LoVo (cell line): ENCODE measurements around the gene GRM5.
A peak's percentile ranks its signal among the peaks of the same experiment; 100 is the strongest.

ENCODE experiments used
- DNase-seq: peaks from one replicate; pipeline ENCODE4 v3.0.0-alpha.2; 2016; ENCODE audit warnings: low spot score

GRM5 gene

DNA sequence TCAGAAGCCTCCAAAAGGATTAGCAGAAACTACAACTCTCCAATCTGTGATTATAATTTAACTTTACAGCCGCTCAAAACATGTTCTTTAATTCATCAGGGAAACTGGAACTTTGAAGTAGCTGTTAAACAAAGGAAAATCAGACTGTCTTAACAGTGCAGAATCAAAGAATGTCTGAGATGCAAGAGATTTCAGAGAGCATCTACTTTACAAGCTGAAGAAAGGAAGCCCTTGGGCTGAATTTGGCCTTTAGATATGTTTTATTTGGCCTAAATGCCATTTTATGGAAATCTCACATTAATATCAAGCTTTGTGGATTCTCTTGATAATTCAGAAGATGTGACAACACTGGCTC is 446.7 kb downstream of the GRM5 start:
- no peak for DNase-seq

DNA sequence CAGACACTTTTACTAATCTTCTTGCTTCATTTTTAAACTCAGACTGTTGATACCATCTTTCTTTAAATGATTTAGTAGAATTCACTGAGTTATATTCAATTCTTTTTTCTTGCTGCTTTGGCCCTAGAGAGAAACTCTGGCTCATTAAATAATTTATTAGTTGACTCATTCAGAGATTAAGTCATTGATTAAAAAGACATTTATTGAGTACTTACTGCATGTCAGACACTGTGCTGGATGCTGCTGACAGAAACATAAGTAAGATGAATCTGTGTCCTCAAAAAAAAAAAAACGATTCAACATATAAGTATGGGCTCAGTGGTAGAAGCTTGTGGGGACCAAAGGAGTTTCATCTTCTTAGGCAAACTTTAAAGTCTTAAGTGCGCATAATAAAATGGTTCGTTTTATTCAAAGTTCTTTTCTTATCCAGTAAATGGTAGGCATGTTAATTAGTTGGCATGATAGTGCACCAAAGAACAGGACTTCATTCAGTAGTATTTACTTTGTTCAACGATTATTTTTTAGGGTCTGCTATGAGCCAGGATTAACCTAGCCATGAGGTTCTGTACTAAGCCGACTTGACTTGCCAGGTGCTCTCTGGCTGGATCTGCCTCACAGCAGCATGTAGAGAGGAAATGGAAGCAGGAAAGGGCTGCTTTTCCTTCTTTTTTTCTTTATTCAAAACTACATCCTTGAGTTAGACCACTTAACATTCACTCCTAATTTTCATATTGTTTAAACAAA is 447.3 kb downstream of the GRM5 start:
- DNase-seq, result no peak

GRCh38 chr11:88617226-88617625 is 448.6 kb downstream of the GRM5 start:
- no peak for DNase-seq

- no peak for DNase-seq
These were observed 461.5 kb downstream of the GRM5 start for GRCh38 chr11:88604260-88604659.

DNA sequence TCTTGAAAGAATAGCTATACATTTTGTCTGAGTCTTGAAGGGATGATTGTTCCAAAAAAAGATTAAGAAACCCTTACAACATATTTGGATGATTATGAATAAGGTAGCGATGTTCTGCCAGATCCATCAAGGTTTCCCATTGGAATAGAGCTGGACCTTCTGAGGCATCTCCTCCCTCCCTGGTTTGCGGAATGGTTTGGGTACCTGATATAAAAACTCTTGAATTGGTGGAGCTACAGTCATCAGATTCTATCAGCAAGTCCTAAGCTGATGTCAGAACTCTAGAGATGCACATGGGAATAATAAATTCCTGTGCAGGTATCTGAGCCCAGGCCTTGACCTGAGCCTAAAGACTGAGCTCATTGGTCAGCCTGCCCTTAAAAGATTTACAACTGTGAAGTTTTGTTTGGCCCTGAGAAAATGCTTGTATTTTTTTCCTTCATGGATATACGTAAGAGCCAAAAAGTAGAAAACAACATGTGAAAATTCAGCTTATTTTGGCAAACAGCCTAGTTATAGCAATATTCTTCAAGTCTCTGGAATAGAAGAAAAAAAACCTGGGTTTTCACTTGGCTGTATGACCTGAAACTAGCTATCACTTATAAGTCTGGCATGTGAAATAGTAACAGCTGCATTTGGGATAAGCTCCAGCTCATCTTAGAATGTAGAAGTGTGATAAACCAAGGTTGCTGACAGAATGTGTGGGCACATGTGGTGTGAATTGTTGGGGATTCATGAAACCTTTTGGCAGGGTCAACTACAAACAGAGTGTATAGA is 462.5 kb downstream of the GRM5 start:
- no peak for DNase-seq

DNA sequence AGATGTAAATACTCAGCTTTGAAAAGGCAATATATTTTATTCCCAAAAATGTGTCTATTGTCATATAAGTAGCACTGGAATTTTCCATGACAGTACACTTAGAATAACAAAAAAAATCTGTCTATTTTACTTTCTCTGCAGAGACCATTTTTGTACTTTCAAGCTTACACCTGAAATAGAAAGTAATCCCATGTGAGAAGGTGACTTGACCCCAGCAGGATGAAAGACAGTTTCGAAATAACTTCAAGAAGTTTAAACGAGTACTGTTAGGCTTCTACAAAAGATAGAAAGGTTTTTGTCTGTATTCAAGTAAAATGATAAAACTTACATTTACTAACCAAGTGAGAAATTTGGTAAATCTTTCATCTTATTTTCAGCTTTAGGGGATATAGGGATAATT is 468.4 kb downstream of the GRM5 start:
- no peak for DNase-seq

GRCh38 chr11:88596786-88597185 is 469.0 kb downstream of the GRM5 start:
- DNase-seq, result no peak

DNA sequence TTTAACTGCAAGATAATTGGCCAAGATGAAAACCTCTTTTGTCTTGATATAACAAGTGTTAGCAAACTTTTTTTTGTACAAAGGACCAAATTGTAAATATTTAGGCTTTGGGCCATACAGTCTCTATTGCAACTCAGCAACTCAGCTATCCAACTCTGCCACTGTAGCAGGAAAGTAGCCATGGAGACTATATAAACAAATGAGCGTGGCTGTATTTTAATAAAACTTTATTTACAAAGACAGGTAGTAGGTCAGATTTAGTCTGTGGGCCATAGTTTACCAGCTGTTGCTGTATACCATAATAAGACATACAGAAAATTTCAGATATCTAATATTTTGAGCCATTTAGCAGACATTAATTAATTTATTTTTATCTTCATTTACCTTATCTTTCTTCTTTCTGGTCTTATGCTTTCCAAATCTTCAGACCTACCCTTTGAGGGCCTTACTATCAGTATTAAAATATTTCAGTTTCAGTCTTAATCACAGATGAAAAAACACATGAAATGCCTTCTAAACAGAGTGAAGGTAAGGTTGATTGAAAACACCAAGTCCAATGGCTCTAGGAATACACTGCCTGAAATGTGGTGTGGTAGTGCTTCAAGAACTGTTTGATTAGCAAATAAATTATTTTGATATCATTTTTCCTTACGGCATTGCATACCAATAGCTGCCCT is 471.4 kb downstream of the GRM5 start:
- DNase-seq, result no peak

DNA sequence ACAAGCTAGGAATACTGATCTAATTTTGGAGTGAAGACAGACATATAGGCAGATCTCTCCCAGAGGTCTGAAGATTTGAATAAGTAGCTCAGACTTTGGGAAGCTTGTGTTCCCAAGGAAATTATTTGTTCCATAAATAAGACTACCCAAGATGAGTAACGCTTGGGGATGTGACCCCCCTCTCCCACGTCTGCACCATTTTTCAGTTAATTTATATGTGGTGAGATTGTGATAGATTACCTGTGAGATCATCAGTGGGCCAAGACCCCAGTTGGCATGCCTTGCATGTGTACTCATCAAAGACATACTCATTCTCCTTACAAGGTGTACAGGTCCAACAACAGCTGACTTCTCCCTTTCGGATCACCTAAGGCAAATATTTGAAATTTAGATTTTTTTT is 475.4 kb downstream of the GRM5 start:
- no peak for DNase-seq

GRCh38 chr11:88583251-88583650 is 482.5 kb downstream of the GRM5 start:
- DNase-seq, result no peak

- no peak for DNase-seq
These were observed 486.3 kb downstream of the GRM5 start for GRCh38 chr11:88579466-88579865.

- no peak for DNase-seq
These were observed 489.0 kb downstream of the GRM5 start for GRCh38 chr11:88576741-88577140.

DNA sequence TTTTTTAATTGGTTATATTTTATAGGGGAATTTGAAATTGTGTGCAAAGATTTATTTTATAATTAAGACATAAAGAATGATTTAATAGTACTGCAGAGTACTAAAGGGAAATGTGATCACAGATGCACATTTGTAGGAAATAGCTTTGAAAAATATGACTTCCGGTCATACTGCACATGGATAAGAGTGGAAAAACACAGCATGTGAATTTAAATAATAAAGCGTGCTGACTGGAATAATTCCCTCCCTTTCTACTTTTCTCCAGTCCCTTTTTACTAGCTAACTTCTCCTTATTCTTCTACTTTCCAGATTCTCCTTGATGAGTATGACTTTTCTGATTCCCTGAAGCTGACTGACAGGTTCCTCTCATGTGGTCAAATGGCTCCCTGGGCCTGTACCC is 489.9 kb downstream of the GRM5 start:
- no peak for DNase-seq

- no peak for DNase-seq
These were observed 496.4 kb downstream of the GRM5 start for GRCh38 chr11:88569342-88569741.

DNA sequence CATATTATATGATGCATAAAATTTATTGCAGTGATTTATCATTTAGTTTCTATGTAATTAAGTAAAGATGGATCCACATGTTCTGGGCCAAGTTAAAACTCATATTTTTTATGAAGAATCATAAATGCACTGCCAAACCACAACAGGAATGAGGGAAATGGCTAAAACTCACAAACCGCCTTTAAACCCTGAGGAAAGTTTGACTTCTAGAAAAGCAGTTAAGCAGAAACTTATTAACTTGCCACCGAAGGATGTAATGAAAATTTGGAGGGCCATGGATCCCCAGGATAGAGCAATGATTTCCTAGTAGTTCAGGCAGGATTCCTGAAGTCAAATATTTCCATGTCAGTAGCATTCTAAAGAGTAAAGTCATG is 510.0 kb downstream of the GRM5 start:
- no peak for DNase-seq

DNA sequence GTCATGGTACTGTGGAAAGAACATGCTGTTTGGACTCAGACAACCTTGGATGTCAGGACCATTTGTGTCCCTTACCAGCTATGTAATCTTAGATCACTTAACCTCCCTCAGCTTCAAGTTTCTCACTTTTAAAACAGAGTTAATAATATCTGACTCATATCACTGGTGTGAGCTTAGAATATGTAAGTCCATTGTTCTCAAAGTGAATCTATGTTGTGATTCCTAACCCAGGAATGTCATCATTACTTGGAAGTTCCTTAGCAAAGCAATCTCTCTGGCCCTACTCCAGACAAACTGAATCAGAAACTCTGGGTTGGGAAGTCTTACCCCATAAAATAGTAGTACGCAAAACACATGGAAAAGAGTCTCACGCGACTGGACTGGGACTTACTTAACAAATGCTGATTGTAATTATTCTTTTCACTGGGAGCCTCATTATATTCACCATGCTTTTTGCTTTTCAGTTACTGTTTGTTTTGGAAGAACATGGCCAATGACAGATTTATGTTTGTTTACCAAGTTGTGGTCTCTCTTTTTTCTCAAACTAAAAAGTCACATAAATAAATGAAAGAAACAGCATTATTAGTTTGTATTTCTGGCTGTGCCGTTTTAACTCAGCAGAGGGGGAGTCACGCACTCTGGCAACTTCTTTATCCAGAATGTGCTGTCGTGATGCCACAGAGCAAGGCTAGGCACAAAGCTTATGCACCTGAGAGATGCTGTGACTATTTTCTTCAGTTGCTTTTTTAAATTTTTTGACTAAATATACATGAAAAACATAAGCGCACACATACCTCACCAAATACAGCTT is 510.6 kb downstream of the GRM5 start:
- peak; percentile 72 for DNase-seq

DNA sequence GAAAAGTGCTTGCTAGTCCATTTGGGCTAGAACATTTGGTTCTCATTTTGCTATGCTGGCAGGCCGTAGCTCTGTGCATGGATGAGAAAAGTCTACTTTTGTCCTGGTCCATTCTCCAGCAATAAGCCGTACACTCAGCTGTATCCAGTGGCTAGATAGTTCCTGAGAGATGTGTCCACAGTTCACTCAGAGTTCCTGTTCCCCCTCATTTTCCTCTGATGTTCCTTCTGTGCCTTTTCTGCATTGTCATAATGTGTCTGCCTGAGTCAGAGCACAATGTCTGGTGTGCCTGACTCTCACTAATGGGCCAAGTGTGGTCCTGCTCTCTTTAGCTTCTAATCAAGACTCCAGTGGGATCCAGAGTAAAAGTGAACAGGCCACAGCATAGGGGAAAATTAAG is 512.6 kb downstream of the GRM5 start:
- no peak for DNase-seq

DNA sequence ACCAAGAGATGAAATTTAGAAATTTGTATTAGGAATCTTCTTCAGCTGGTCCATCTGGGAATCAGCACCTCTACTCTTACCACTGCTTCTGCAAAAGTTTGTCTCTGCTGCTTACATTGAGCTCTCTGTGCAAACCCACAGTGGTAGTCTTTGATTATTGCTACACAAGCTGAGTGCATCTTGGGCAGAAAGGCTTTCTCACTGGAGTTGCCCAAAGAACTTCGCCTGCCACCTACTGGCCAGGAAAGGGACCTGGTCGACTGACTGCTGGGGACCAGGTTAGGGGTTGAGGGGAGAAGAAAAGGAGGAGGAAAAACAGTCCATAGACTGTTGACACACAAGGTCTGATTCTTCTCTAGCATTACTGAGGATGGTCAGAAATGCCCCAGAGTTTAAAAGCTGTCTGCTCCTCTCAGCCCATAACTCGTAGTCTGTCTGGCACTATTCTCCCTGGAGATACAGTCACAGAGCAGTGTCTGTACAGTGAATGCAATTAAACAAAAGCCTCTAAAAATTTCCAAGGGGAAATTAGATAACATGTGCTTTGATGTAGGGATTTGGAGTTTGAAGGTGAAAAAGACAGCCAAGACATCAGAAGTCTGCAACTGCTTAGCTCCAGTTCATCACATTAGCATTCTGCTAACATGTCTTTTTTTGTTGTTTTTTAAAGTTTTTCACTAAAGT is 513.3 kb downstream of the GRM5 start:
- peak; percentile 20 for DNase-seq

- no peak for DNase-seq
These were observed 521.0 kb downstream of the GRM5 start for GRCh38 chr11:88544656-88545280.

DNA sequence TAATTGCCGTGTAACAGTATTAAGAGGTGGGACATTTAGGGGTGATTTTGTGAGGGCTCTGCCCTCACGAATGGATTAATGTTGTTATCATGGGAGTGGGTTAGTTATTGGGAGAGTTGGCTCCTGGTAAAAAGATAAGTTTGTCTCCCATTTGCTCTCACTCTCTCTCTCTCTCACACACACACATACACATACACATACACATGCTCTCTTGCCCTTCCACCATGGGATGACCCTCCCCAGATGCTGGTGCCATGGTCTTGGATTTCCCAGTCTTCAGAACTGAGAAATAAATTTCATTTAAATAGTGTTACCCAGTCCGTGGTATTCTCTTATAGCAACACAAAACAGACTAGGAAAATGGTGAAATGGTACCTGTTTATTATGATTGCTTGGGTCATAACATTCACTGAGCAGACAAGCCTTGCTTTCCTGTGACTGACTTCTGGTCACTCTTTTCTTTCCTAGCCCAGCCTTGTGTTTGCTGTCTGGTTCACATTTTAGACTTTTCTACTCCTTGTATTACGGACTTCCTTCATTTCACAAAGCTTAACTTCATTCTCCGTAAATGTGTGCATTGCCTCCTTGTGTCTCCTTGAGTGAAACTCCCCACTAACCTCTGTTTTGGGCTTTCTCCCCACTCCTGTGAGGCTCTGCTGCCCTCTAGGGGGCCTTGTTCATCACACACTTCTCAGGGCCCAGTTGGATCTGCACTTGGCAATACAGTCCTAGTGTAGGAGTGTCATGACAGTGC is 521.7 kb downstream of the GRM5 start:
- peak; percentile 68 for DNase-seq

DNA sequence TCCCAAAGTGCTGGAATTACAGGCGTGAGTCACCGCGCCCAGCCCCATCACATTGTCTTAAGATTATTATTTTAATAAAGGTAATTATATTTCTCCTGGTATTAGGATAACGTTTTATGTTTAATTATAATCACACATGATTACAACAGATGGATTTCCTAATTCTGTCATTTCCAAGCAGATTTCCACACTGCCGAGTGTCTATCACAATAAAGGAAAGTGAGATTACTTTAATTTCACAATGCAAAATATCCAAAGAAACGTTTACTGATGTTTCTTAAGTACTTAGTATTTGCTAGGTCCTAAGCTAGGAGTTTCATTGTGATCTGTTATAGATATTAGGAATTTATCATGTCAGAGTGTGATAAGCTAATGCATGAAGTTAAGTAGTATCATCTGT is 524.8 kb downstream of the GRM5 start:
- DNase-seq, result no peak
